Measurements from ENCODE around the gene FHIT.

The FHIT gene

DNA sequence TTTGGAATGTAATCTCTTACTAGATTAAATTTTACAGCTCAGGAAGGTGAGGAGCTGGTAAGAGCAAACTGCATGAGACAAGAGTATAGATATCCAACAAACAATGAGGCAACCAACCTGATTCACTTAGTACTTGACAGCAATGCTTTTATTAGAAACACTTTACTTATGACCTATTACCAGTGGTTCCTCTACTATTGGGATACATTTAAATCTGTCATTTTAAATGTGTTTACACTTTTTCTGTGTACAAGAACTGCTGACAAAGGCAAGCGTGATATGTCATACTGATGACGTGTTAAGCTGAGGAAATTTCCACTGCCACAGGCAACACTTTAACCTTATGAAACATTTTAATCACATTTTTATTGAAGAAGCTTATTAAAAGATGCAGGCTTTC lies 1043.3 kb downstream of the FHIT start:
- TF ChIP-seq GATA3 (IDR thresholded peaks at IDR 0.05; ENCODE audit: low read depth, low read length), result no peak
- TF ChIP-seq GATA2 (IDR thresholded peaks at IDR 0.05; ENCODE audit: low read depth, low read length), result no peak

GRCh38 chr3:60206206-60206605 lies 1045.0 kb downstream of the FHIT start:
- TF ChIP-seq GATA2 (IDR thresholded peaks at IDR 0.05; ENCODE audit: low read depth, low read length) (no peak), GATA3 (IDR thresholded peaks at IDR 0.05; ENCODE audit: low read depth, low read length) (no peak)

GRCh38 chr3:60202052-60202726 lies 1049.1 kb downstream of the FHIT start:
- TF ChIP-seq GATA2 (IDR thresholded peaks at IDR 0.05; ENCODE audit: low read depth, low read length), result no peak
- no peak for TF ChIP-seq GATA3 (IDR thresholded peaks at IDR 0.05; ENCODE audit: low read depth, low read length)

DNA sequence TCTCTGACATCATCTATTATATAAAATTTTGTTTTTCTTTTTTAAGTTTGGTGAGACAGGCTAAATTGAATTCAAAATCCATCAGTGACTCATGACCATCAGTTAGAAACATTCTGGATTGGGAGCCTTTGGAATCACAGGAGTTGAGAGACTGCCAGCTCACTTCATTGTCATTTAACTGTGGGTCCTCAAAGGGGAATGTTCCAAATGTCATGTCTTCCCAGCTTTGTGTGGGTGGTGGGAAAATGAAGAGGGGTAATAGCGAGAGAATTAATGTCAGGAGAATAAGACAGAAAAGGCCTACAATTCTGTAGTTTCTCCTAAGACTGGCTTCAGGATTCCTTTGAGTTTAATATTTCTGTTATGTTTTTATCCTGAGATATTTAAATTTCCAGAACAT lies 1051.9 kb downstream of the FHIT start:
- TF ChIP-seq GATA3 (IDR thresholded peaks at IDR 0.05; ENCODE audit: low read depth, low read length) (no peak), GATA2 (IDR thresholded peaks at IDR 0.05; ENCODE audit: low read depth, low read length) (no peak)

- TF ChIP-seq GATA2 (IDR thresholded peaks at IDR 0.05; ENCODE audit: low read depth, low read length), result no peak
These were observed 1053.0 kb downstream of the FHIT start for GRCh38 chr3:60198179-60198720.

DNA sequence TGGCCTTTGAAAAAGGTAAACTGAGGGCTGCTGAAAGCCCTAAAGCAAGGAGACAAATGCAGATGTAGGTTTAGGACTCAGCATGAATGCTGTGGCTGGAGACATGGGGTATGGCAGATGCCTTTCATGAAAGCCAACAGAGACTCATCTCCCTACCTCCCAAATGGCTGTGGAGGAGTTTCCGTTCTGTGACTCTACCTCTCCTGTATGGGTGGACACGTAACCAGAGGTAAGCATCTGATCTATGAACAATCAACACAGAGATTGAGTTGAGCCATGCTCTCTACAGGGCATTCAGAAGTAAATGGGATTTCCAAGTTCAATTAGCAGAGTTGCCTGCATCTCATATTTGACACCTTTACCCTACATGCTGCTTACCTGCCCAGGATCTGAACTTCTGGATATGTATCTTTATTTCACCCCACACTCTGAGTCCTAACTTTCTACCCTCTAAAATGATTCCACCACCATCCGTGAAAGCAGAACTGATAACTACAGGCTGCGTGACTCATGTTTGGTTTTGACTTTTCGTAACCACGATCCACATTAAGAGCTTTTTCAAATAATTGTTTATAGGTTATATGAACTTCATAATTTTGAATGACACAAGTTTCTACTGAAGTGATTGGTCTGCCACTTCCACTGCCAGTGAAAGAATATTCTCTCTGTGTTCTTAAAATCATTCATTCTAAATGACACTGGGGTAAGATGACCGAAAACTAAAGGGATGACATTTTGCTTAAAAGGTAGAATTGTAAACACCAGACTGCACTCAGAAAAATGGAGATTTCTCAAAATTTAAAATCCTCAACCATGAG lies 1058.7 kb downstream of the FHIT start:
- TF ChIP-seq GATA3 (IDR thresholded peaks at IDR 0.05; ENCODE audit: low read depth, low read length) (no peak), GATA2 (IDR thresholded peaks at IDR 0.05; ENCODE audit: low read depth, low read length) (no peak)

DNA sequence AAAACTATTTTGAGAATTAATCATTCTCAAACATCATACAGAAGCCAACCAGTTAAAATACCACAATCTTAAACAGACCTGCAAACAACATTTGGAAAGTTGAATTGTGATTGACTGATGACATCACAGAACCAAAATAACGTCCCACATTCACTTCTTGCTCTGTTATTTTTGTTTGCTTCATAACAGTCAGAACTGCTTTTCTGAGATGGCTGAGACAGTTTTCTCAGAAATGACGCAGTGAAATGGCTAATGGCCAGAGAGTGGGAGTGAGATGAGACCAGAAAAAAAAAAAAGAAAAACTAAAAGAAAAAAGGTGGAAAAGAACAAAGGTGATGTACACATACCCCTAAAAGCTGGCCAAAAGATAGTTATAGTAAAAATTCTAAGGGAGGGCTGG lies 1061.2 kb downstream of the FHIT start:
- no peak for TF ChIP-seq GATA2 (IDR thresholded peaks at IDR 0.05; ENCODE audit: low read depth, low read length)
- no peak for TF ChIP-seq GATA3 (IDR thresholded peaks at IDR 0.05; ENCODE audit: low read depth, low read length)

- no peak for TF ChIP-seq GATA3 (IDR thresholded peaks at IDR 0.05; ENCODE audit: low read depth, low read length)
- TF ChIP-seq GATA2 (IDR thresholded peaks at IDR 0.05; ENCODE audit: low read depth, low read length), result no peak
These were observed 1061.9 kb downstream of the FHIT start for GRCh38 chr3:60189304-60189703.

DNA sequence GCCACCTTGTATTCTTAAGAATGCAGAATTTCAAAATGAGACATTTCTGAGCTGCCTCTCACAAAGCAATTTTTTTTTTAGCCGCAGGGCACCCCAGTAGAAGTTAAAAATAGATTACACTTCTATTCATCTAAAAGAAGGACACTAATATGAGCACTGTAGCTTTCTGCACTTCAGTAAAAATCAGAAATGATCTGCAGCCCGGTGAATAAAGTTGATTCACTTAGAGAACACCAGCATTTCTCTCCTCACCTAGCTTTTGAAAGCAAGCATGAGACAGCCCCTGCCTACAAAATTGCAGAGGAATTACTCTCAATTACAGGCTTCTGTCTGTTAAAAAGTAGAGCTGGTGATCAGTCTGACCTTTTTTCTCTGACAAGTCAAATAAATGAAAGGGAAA lies 1062.4 kb downstream of the FHIT start:
- no peak for TF ChIP-seq GATA3 (IDR thresholded peaks at IDR 0.05; ENCODE audit: low read depth, low read length)
- TF ChIP-seq GATA2 (IDR thresholded peaks at IDR 0.05; ENCODE audit: low read depth, low read length), result no peak

DNA sequence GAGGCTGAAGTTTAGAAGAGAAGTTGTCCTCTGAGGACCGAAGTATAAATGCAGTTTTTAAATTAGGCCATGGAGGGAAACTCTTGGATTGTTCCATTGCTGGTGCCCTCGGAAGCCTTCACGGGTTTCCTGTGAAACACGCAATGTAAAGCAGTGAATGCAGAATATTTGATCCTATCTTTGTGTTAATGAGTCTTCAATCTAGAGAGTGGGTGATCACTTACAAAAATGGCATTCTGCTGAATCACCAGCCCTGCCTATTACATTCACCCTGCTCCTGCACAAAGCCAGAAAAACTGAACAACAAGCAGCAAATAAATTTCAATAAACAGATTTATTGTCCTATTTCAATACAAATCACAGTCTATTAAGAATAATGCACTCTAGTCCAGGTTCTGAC lies 1063.9 kb downstream of the FHIT start:
- no peak for TF ChIP-seq GATA3 (IDR thresholded peaks at IDR 0.05; ENCODE audit: low read depth, low read length)
- TF ChIP-seq GATA2 (IDR thresholded peaks at IDR 0.05; ENCODE audit: low read depth, low read length), result no peak

- TF ChIP-seq GATA3 (IDR thresholded peaks at IDR 0.05; ENCODE audit: low read depth, low read length) (no peak), GATA2 (IDR thresholded peaks at IDR 0.05; ENCODE audit: low read depth, low read length) (no peak)
These were observed 1064.9 kb downstream of the FHIT start for GRCh38 chr3:60186359-60186758.

DNA sequence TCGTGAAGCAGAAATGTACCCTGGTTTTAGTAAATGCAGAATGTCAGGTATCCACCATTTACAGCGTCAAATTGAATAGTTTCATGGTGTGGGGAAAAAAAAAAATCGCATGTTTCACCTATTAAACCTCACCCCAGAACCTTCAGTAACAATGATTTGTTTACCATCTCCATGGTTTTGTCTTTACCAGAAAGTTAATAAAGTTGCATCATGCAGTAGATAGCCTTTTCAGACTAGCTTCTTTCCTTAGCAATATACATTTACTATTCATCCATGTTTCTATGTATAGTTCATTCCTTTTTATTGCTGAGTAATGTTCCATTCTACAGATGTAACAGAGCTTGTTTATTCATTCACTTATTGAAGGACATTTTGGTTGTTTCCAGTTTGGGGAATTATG lies 1066.1 kb downstream of the FHIT start:
- TF ChIP-seq GATA2 (IDR thresholded peaks at IDR 0.05; ENCODE audit: low read depth, low read length) (no peak), GATA3 (IDR thresholded peaks at IDR 0.05; ENCODE audit: low read depth, low read length) (no peak)

DNA sequence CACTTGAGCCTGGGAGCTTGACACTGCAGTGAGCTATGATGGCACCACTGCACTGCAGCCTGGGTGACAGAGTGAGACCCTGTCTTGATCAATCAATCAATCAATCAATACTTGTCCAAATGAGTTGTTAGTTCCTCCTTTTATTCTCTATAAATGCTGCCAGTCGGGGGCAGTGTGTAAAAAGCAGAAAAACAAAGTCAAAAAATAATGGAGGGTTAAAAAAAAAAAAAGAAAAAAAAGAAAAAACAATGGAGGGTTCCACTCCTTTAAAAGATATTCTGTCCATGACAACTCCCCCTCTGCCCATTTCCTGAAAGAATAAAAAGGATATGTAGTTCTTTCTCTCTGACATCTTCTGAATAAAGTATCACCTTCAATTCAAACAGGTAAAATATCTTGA lies 1068.6 kb downstream of the FHIT start:
- TF ChIP-seq GATA3 (IDR thresholded peaks at IDR 0.05; ENCODE audit: low read depth, low read length), result no peak
- TF ChIP-seq GATA2 (IDR thresholded peaks at IDR 0.05; ENCODE audit: low read depth, low read length), result no peak

DNA sequence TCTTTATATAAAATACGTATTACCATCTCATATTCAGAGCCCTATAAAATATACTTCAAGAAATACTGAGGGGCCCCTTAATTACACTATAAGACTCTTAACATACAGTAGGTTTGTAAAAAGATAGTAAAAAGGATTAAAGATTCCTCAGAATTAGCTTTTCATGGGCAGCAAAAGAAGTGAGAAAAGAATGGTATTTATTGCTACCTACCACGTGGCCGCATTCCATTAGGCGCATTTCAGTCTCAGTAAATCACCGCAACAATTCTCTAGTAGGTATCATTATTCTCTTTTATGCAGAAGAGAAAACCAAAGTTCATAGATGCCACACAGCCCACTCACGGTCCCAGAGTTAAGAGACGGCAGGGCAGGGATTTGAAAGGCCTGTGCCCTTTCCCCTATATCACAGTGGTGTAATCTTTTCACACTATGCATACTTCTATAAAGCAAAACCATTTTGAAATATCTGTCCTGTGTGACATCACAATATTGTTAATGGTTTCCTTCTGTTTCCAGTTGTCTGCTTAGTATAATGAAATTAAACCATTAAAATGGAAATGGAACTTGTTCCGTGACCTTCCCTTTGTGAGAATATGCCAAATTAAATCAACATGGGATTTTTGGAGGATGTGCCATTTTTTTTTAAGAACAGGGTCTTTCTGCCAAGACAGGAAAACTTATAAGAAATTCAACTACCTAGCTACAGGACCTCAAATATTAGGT lies 1072.2 kb downstream of the FHIT start:
- TF ChIP-seq GATA3 (IDR thresholded peaks at IDR 0.05; ENCODE audit: low read depth, low read length) (no peak), GATA2 (IDR thresholded peaks at IDR 0.05; ENCODE audit: low read depth, low read length) (no peak)

All from SH-SY5Y (cell line).